ENCODE measurements around the gene SLC12A5. TPM values are rescaled to one million over a fixed set of nuclear protein-coding genes. Genes with fewer than 3 reads are reported as not detected.
A peak's percentile ranks its signal among the peaks of the same experiment; 100 is the strongest.
"Not testable (repeated sequence)": the region's sequence is repeated elsewhere in the genome, so short reads cannot be mapped to it uniquely, and the experiment has no call there.

Gene SLC12A5
- 1 to 10 TPM; 1.0 to 1.8 (median 1.2) TPM for polyA plus RNA-seq (ENCODE audit: insufficient read length in 3 of 3)

DNA sequence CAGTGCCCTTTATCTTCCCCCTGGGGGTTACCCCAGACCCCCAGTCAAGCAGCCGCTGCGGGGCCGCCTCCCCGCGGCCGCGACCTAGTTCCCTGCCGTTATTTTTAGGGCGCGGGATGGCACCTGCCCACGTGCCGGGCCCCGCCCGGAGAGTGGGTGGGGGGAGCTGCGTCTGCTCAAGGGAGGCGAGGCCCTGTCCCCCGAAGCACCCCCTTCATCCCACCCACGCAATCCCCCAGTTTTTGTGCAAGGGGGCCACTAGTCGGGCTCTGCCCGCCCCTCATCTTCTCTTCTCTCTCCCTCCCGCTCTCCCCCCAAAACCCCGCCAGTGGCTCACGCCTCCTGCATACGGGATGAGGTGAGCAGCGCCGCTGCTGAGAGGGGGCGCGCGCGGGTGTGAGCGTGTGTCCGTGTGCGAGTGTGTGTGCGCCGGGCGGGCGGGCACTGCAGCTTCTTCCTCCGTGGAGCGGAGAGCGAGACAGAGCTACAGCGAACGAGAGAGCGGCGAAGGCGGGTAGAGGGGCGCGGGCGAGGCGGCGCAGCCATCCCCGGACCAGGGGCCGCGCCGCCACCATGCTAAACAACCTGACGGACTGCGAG lies at the start of gene SLC12A5:
Gene SLC12A5 (plus strand): TSS at position 444 of the 600 bp plus-strand sequence. CDS start 130 bp downstream, at position 574.
- no peak for DNase-seq (ENCODE audit: low read depth in 3 of 3, low spot score in 2 of 3)

DNA sequence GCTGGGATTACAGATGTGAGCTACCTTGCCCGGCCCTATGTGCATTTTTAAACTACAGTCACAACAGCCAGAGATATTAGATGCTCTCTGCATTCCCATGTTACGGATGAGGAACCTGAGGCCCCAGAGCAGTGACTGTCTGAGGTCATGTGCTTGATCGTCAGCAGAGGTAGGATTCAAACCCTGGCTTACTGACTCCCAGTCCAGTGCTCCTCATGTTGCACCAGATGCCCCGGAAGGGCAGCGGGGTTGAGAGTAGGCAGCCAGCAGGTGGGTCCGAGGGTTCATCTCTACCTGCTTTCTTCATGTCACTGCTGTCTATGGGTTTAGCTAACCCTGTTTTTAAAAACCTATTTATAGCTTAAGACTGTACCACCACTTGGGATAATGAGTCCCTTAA lies 47.8 kb upstream of the SLC12A5 start:
- DNase-seq (ENCODE audit: low read depth in 3 of 3, low spot score in 2 of 3), result no peak

DNA sequence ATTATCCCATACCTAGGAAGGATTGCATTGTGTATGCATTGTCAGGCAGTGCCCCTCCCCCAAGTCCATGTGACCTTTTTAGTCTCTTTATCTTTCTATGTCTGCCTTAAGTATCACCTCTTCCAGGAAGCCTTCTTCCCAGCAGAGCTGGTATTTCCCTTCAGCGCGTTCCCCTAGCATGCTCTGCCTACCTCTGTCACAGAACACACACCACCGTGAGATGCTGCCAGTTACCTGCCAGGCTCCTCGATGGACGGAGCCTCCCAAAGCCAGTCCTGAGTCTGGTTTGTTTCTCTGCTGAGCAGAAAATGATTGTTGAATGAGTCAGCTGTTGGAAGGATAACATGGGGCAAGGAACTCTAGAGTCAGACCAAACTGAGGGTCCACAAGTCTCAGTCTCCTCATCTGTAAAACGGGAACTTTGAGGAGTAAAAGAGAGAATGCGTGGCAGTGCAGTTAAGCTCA lies 45.7 kb upstream of the SLC12A5 start:
- no peak for DNase-seq (ENCODE audit: low read depth in 3 of 3, low spot score in 2 of 3)

DNA sequence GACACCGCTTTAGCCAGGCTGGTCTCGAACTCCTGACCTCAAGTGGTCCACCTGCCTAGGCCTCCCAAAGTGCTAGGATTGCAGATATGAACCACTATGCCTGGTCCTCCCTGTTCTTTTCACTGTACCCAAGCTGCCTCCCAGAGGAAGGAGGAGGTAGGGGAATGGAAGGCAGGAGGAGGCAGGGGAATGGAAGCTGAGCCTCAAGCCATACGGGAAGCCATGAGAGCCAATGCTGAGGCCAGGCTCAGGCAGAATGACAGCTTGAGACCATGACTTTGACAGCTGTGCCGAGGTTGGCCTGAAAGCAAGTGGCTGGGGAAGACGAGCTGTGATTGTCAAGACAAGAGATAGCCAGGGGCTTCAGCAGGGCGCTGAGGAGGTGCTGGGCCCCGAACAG lies 43.4 kb upstream of the SLC12A5 start:
- DNase-seq (ENCODE audit: low read depth in 3 of 3, low spot score in 2 of 3), result no peak

DNA sequence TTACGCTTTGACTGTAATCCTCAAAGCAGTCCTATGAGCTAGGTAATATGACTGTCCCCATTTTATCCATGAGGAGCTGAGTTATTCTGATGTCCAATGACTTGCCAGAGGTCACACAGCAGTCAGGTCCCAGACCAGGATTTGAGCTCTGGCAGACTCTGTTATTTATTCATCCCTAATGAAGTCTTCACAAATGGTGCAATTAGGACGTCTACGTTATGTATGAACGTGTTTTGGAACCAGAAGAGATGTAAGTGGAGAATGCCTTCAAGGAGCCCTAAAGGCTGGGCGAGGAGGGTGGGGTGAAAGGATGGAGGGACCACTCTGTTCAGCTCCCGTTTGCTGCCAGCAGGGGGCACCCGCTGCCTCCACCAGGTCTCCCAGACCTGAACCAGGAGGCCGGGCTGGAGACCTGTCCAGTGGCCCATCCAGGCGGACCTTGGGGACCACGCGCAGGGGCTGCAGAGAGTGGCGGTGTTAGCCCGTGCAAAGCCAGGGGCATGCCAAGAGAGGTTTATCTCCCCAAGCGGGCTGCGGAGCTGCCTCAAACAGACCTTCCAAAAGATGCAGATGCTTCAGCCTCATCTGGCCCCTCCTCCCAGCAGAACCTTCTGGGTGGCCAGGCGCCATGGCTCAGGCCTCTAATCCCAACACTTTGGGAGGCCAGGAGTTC lies 41.8 kb upstream of the SLC12A5 start:
- DNase-seq (ENCODE audit: low read depth in 3 of 3, low spot score in 2 of 3), result peak in 1 of 3 donors; percentile 30

DNA sequence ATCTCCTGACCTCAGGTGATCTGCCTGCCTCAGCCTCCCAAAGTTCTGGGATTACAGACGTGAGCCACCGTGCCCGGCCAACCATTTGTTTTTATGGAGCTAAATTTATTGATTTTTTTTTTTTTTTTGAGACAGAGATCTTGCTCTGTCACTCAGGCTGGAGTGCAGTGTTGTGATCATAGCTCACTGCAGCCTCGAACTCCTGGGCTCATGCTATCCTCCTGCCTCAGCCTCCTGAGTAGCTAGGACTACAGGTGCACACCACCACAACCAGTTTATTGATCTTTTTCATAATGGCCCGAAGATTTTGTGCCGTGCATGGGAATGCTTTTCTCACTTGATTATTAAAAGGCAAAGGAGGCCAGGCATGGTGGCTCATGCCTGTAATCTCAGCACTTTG lies 40.2 kb upstream of the SLC12A5 start:
- not testable (repeated sequence) for DNase-seq (ENCODE audit: low read depth in 3 of 3, low spot score in 2 of 3)

DNA sequence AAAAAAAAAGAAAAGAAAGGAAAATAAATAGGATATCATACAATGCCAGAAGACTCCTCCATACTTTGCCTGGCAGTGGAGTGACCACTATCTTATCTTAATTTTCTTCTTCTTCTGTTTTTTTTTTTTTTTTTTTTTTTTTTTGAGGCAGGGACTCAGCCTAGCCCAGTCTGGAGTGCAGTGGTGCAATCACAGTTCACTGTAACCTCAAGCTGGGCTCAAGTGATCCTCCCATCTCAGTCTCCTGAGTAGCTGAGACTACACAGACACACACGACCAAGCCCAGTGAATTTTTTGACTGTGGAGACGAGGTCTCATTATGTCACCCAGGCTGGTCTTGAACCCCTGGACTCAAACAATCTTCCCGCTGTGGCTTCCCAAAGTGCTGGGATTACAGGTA lies 37.4 kb upstream of the SLC12A5 start:
- DNase-seq (ENCODE audit: low read depth in 3 of 3, low spot score in 2 of 3), result no peak

DNA sequence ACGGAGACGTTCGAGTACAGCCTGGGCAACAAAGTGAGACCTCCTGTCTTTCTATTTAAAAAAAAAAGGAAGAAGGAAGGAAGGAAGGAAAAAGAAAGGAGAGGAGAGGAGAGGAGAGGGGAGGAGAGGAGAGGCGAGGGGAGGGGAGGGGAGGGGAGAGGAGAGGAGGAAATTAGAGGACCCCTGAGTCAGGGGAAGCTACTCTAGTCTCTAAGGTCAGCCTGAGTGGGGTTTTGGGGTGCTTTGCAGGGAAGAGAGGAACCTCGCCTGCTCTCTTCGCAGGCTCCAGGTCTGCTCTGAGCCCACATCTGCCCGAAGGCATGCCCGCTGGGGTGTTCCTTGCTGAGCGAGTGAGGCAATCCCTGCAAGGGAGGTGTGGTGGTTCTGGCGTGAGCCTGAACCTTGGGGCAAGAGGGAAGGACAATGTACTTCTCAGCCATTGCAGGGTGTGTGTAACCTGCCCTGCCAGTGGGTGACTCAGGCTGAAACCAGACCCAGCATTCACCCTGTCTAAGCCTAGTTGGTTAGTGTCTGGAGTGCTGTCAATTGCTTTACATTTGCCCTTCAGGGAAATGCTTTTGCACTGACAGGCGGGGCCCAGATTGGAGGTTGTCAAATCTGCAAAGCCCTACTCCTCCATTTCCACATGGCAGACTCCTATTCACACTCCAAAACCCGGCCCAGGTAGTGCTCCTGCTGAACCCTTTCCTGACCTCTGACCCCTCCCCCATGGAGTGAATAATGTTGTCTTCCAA lies 35.6 kb upstream of the SLC12A5 start:
- DNase-seq (ENCODE audit: low read depth in 3 of 3, low spot score in 2 of 3), result no peak

DNA sequence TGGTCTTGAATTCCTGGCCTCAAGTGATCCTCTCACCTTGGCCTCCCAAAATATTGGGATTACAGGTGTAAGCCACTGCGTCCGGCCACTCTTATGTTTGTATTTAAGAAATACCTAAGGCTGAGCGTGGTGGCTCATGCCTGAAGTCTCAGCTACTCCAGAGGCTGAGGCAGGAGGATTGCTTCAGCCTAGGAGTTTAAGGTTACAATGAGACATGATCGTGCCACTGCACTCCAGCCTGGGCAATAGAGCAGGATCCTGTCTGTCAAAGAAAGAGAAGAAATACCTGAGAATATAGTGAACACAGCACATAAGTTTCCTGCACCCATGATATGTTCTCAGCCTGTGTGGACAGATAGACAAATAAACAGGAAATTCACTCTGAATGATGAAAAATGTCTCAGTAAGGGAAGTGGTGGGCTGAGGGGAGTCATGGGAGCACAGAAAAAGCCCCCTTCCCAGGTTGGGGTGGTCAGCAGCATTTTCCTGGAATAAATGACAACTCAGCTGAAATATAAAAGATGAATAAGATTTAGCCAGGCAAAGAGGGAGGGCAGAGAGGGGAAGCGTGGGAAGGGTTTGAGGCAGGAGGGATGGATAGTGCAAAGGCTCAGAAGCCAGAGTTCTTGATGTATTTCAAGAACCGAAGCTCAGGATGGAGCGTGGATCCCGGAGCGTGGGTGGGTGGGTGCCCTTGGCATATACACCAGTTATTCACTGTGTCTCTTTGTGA lies 34.1 kb upstream of the SLC12A5 start:
- DNase-seq (ENCODE audit: low read depth in 3 of 3, low spot score in 2 of 3), result no peak

DNA sequence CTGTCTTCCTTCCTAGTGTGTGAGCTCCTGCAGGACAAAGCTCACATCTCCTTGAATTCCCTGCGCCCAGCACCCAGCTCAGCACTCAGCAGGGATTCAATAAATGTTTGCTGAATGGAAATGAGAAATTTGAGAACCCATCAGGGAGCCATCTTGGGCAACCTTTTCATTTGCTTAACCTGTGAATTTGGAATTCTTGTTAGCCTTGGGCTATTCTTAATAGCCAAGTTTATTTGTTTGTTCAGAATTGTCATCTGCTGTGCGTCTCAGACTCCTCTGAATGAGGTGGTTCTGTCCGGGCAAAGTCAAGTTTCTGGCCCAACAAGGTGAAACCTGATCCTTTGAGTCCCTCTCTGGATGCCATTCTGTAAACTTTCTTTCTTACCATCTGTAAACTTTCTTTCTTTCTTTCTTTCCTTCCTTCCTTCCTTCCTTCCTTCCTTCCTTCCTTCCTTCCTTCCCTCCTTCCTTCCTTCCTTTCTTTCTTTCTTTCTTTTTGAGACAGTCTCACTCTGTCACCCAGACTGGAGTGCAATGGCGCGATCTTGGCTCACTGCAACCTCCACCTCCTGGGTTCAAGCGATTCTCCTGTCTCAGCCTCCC lies 33.4 kb upstream of the SLC12A5 start:
- DNase-seq (ENCODE audit: low read depth in 3 of 3, low spot score in 2 of 3), result not testable (repeated sequence)

DNA sequence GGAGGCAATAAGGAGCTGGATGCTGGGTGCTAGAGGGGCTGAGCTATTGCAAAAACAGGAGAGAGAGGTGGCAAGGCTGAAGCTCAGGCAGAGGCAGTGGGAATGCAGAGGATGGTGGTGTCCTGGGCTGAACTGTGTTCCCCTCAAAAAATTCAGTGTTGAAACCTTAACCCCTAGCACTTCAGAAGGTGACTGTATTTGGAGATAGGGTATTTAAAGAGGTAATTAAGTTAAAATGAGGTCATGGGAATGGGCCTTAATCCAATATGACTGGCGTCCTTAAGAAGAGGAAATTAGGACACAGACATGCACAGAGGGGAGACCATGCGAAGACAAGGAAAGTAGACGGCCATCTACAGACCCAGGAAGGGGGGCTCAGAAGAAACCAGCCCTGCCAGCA lies 31.8 kb upstream of the SLC12A5 start:
- no peak for DNase-seq (ENCODE audit: low read depth in 3 of 3, low spot score in 2 of 3)

DNA sequence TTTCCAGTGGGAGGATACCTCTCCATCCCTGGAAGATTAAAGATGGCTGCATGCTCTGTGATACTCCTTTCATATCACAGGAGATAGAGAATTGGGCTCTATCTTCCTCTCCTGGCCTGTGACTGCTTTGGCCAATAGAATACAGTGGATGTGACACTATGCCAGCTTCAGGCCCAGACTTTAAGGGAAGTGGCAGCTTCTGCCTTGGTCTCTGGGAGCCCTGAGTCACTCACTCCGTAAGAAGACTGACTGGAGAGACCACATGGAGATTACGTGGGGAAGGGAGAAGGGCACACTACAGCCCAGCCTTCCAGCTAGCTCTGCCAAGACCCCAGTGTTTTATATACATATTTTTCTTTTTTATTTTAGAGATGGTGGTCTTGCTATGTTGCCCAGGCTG lies 30.7 kb upstream of the SLC12A5 start:
- DNase-seq (ENCODE audit: low read depth in 3 of 3, low spot score in 2 of 3), result no peak

DNA sequence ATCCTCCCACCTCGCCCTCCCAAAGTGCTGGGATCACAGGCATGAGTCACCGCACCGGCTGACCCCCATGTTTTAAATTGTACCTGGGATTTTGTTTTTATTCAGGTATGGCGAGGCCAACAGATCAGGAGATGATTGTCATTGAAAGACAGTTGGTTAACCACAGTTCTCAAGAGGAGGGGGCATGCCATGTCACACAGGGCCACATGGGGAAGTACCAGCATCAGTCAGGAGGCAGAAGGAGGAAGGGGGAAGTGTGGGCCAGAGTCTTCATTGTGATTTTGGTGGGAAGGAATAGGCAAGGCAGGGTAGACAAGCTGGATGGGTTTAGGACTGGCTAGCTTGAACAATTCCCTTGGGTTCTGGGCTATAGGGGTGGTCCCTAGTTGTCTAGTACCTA lies 30.3 kb upstream of the SLC12A5 start:
- DNase-seq (ENCODE audit: low read depth in 3 of 3, low spot score in 2 of 3), result no peak

DNA sequence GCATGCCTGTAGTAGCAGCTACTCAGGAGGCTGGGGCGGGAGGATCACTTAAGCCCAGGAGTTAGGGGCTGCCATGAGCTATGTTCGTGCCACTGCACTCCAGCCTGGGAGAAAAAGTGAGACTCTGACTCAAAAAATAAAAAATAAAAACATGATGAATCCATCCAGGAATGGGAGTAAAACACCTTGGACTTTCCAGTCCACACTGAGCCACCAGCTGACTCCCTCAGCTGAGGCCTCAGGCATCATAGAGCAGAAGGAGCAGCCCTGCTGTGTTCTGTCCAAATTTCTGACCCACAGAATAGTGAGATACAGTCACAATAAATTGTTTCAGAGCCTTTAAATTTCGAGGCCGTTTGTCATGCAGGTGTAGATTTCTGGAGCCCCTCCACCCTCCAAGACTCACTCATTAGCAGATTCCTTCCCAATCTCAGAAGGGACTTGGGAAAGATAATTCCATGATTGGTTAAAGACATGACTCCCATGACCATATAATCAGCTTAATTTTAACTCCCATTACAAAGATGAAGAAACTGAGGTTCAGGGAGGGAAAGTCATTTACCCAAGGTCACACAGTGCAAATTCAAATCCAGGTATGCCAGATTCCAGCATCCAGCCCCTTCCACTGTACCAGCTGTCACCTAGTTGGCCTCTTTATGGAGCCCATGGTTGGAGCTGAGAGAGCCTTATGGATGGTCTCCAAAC lies 29.3 kb upstream of the SLC12A5 start:
- no peak for DNase-seq (ENCODE audit: low read depth in 3 of 3, low spot score in 2 of 3)

DNA sequence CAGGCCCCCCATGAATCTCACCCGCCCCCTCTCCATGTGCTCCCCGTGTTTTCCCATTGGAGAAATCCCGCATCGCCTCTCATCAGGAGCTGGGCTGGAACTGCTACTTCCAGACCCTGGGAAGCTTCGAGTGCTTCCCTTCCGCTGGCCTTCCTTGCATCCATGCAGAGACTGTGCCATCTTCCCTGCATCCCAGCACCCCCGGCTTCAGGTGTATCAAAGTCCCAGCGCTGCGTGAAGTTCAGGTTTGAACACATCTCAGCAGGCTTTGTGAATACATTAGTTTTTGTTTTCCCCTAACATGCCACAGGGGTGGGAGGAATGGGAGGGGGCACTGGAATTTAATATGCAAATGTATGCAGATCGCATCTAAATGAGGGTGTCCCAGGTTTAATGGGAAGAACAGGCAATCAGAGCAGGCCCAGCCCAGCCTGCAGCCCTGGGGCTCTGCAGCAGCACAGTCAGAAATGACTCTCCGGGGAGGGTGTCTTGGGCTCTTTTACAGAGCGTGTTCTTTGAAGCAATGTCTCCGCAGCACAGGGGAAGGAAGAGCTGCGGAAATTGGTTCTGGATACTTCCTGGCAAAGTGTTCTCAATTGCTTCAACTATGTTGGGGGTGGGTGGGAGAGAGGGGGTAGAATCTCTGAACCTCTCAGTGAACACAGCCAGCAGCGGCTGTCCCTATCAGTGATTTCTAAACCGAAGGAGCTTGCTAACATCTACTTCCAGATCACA lies 28.6 kb upstream of the SLC12A5 start:
- DNase-seq (ENCODE audit: low read depth in 3 of 3, low spot score in 2 of 3), result no peak

DNA sequence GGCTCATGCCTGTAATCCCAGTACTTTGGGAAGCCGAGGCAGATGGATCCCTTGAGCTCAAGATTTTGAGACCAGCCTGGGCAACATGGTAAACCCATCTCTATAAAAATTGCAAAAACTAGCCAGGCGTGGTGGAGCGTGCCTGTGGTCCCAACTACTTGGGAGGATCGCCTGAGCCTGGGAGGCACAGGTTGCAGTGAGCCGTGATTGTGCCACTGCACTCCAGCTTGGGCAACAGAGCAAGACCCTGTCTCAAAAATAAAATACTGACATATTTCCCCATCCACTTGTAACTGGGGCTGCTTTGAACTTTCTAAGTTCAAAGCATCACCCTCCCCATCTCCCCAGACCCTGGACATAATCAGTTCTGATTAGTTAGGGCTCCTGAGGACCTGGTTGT lies 27.5 kb upstream of the SLC12A5 start:
- DNase-seq (ENCODE audit: low read depth in 3 of 3, low spot score in 2 of 3), result no peak

DNA sequence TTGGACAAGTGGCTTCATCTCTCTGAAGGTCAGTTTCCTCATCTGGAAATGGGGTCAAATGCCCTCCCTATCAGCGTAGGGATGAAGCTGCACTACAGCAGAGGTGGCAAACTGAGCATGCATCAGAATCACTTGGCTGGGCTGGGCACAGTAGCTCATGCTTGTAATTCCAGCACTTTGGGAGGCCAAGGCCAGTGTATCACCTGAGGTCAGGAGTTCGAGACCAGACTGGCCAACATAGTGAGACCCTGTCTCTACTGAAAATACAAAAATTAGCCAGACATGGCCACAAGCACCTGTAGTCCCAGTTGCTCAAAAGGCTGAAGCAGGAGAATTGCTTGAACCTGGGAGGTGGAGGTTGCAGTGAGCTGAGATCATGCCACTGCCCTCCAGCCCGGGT lies 27.0 kb upstream of the SLC12A5 start:
- DNase-seq (ENCODE audit: low read depth in 3 of 3, low spot score in 2 of 3), result no peak

DNA sequence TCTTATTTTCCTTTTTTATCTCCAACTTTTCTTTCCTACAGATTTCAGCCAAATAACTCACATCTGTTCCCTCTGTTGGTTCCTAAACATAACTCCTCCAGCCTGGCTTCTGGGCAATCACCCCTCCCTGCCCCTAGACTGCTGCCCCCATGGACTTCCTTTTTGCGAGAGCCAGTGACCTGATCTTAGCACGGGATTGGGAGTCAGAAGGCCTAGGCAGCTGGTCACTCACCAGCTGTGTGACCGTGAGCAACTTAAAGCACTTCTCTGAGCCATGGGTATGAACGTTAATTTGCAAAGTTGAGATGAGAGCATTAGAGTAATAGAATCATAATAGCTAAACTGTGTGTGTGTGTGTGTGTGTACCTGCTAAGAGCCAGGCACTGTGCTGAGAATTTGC lies 24.8 kb upstream of the SLC12A5 start:
- no peak for DNase-seq (ENCODE audit: low read depth in 3 of 3, low spot score in 2 of 3)

DNA sequence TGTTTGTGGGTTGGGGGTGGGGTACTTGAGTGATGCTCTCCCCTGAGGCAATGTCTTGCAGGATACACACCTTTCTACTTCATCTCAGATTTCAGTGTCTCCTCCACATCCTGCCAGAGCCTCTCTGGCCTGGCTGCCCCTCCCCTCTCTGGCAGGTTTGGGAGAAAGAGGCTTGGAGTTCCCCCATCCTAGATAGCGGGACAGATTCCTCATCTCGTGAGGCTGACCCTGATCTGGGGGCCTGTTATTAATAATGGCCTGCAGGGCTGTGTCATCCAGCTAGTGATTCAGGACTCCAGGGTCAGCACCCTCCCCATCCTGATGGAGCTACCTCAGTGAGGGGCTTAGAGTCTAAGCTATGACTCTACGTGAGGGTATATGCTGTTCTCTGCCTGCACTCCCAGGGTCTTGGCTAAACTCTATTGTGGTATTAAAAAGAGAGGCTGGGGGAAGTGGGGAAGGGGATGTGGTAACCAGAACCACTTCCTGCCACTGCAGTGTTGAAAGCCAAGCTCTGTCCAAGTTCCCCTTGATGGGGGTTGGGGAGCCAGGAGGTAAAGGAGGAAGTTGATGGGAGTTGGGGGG lies 24.0 kb upstream of the SLC12A5 start:
- DNase-seq (ENCODE audit: low read depth in 3 of 3, low spot score in 2 of 3), result no peak
